PC-3 (cell line): ENCODE measurements around the gene SUSD3.

Source experiments
- EZH2 ChIP-seq: fragments of 300-600 bp; sonication (generic); IDR thresholded peaks from one replicate; pipeline ENCODE4 v1.6.1; 2017; ENCODE audit warnings: antibody characterized with exemption, mild to moderate bottlenecking, low read length; ENCODE audit not compliant: unreplicated experiment
- EZH2phosphoT487 ChIP-seq: fragments of 300-600 bp; sonication (generic); IDR thresholded peaks from 2 replicates; pipeline ENCODE4 v1.6.1; 2018; ENCODE audit warnings: mild to moderate bottlenecking, antibody characterized with exemption, low read length, borderline replicate concordance
- TF ChIP-seq, protein P1 (sequence below): fragments of 300-600 bp; sonication (generic); conservative IDR thresholded peaks from 2 replicates; pipeline ENCODE4 v1.5.1; 2017; ENCODE audit warnings: antibody characterized with exemption, low read depth, mild to moderate bottlenecking, low read length

DNA sequence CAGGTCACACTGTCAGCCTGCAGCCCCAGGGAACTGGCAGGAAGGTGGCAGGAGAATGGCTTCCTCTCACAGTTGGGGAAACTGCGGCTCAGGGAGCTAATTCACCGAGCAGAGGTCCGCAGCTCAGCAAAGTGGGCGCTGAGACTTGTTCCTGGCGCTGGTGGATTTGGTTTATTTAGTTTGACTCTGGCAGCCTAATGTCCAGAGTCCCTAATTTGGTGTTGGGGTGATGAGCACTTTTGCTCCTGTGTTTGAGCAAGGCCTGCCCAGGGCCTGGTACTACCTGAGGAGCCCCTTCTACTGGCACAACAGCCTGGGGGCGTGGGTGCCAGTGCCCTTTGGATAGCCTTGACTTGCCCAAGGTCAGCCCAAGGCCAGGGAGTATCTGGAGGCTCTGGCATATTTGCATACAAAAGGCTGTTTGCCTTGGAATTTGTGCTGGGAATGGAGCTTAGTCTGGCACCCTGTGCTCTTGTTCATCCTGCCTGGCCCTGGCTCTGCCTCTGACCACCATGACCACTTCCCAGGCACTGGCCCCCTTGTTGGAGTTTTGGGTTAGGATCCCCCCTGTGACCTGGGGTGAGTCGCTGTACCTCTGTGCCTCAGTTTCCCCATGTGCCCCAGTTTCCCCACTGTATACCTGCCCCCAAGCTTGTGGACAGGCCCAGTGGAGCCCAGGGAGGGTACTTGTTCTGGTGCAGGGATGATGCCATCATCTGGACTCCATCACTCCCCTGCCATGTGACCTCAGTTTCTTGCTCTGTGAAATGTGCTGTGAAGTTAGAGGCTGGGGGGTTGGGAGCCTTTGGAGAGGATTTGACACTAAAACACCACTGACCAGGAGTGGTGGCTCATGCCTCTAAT is 1.4 kb downstream of the SUSD3 start:
- TF ChIP-seq, protein P1, sequence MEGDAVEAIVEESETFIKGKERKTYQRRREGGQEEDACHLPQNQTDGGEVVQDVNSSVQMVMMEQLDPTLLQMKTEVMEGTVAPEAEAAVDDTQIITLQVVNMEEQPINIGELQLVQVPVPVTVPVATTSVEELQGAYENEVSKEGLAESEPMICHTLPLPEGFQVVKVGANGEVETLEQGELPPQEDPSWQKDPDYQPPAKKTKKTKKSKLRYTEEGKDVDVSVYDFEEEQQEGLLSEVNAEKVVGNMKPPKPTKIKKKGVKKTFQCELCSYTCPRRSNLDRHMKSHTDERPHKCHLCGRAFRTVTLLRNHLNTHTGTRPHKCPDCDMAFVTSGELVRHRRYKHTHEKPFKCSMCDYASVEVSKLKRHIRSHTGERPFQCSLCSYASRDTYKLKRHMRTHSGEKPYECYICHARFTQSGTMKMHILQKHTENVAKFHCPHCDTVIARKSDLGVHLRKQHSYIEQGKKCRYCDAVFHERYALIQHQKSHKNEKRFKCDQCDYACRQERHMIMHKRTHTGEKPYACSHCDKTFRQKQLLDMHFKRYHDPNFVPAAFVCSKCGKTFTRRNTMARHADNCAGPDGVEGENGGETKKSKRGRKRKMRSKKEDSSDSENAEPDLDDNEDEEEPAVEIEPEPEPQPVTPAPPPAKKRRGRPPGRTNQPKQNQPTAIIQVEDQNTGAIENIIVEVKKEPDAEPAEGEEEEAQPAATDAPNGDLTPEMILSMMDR = no peak
- TF ChIP-seq EZH2 = no peak
- no peak for TF ChIP-seq EZH2phosphoT487
